Measurements from ENCODE around the gene PRR16. TPM values are rescaled to one million over a fixed set of nuclear protein-coding genes. Genes with fewer than 3 reads are reported as not detected.

The PRR16 gene
- total RNA-seq, 2 donors from 2014 or later: 1.2 to 1.4 TPM

GRCh38 chr5:120516805-120517204, 52.7 kb downstream of the PRR16 start:
- no peaks in the 10 kb centered on the region for H3K9me3 ChIP-seq
- H3K27me3 ChIP-seq: no peaks in the 10 kb centered on the region
- H3K4me3 ChIP-seq: no peak overlapping the region
- no peak overlapping the region for H3K9ac ChIP-seq (ENCODE audit: low read depth in 2 of 2, low read length in 2 of 2)
- no peaks in the 10 kb centered on the region for H3K4me1 ChIP-seq
- no peaks in the 10 kb centered on the region for H3K36me3 ChIP-seq
- TF ChIP-seq CTCF (IDR thresholded peaks at IDR 0.05): no peak
- no peak overlapping the region for H3K27ac ChIP-seq
- intact Hi-C loops (cut with DNase I): no loop called here
- no peak for DNase-seq

- no peak overlapping the region for H3K9ac ChIP-seq (ENCODE audit: low read depth in 2 of 2, low read length in 2 of 2)
- DNase-seq: no peak
Measured at GRCh38 chr5:120517607-120518252, 53.6 kb downstream of the PRR16 start.

GRCh38 chr5:120518581-120518980, 54.5 kb downstream of the PRR16 start:
- intact Hi-C loops (cut with DNase I): no loop called here
- DNase-seq: no peak
- H3K27ac ChIP-seq: no peak overlapping the region
- no peaks in the 10 kb centered on the region for H3K9me3 ChIP-seq
- H3K4me1 ChIP-seq: no peaks in the 10 kb centered on the region
- no peak overlapping the region for H3K9ac ChIP-seq (ENCODE audit: low read depth in 2 of 2, low read length in 2 of 2)
- H3K36me3 ChIP-seq: no peaks in the 10 kb centered on the region
- no peak overlapping the region for H3K4me3 ChIP-seq
- no peak for TF ChIP-seq CTCF (IDR thresholded peaks at IDR 0.05)
- H3K27me3 ChIP-seq: no peaks in the 10 kb centered on the region

More at GRCh38 chr5:120517607-120518252, 53.6 kb downstream of the PRR16 start:
- Histone ChIP-seq H3K36me3 (no peaks in the 10 kb centered on the region), H3K4me1 (no peaks in the 10 kb centered on the region), H3K4me3 (no peak overlapping the region), H3K27ac (no peak overlapping the region), H3K9me3 (no peaks in the 10 kb centered on the region), H3K27me3 (no peaks in the 10 kb centered on the region)
- TF ChIP-seq CTCF (IDR thresholded peaks at IDR 0.05): no peak
- intact Hi-C loops (cut with DNase I): no loop called here

DNA sequence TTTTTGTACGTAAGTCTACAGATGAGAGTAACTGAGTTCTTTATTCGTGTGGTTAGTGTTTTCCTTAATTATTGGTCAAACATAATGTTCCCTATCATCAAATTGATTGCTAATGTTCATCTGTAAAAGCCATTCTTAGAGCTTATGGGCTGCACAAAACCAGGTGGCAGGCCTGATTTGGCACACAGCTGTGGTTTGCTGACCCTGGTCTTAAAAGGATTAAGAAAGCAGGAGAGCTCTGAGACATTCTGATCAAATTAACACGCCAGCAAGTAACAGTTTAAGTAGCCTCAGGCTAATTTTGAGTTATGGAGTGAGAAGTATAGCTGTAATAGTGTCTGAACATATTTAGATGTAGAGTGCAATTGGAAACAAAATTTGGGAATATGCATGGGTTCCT, 63.2 kb downstream of the PRR16 start:
- no peaks in the 10 kb centered on the region for H3K27me3 ChIP-seq
- DNase-seq: no peak
- no peaks in the 10 kb centered on the region for H3K4me1 ChIP-seq
- H3K9me3 ChIP-seq: no peaks in the 10 kb centered on the region
- no peak overlapping the region for H3K9ac ChIP-seq (ENCODE audit: low read depth in 2 of 2, low read length in 2 of 2)
- no peak overlapping the region for H3K27ac ChIP-seq
- no peak overlapping the region for H3K4me3 ChIP-seq
- no peak for TF ChIP-seq CTCF (IDR thresholded peaks at IDR 0.05)
- H3K36me3 ChIP-seq: no peaks in the 10 kb centered on the region
- intact Hi-C loops (cut with DNase I): no loop called here

DNA sequence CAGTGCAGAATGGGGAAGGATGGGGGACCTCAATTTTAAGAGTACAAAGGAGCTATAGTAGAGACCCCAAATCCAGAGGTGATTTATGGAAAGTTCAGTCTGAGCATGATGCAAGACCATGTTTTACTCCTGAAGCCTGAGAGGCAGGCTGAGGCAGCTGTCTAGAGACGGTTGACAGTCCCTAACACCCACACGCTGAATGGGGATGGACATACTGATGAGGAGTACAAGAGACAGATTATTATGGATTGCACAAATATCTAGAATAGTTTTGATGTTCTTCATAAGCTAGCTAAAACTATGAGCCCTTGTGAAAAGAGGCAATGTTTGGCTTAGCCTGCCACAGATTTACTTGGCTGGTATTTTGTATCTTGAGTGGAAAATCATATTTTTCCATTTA, 64.5 kb downstream of the PRR16 start:
- DNase-seq: no peak
- no peak overlapping the region for H3K27ac ChIP-seq
- no peaks in the 10 kb centered on the region for H3K27me3 ChIP-seq
- H3K4me3 ChIP-seq: no peak overlapping the region
- H3K4me1 ChIP-seq: no peaks in the 10 kb centered on the region
- TF ChIP-seq CTCF (IDR thresholded peaks at IDR 0.05): no peak
- H3K9ac ChIP-seq (ENCODE audit: low read depth in 2 of 2, low read length in 2 of 2): no peak overlapping the region
- intact Hi-C loops (cut with DNase I): no loop called here
- no peaks in the 10 kb centered on the region for H3K36me3 ChIP-seq
- no peaks in the 10 kb centered on the region for H3K9me3 ChIP-seq

Data from colonic mucosa (tissue), 4 donors.